CD4-positive, alpha-beta T cell (primary cell): ENCODE results near the gene EXOG. TPM values are rescaled to one million over a fixed set of nuclear protein-coding genes. Genes with fewer than 3 reads are reported as not detected.

Experiments
- ATAC-seq: fragments of 200-7000 bp; cut with Tn5 transposase; one replicate; pipeline ENCODE4 v1.10.0; 2022; ENCODE audit warnings: mild to moderate bottlenecking; ENCODE audit not compliant: poor library complexity
- CTCF ChIA-PET: fragments of 350-600 bp; sonication (Branson Sonifier 250); formaldehyde crosslinking; loops from one replicate; lab custom pipeline; 2021; ENCODE audit warnings: antibody characterized with exemption, inconsistent platforms; lab: Charles Lee
- POLR2A ChIA-PET: fragments of 350-600 bp; sonication (Branson Sonifier 250); formaldehyde crosslinking; loops from one replicate; lab custom pipeline; 2021; ENCODE audit warnings: antibody characterized with exemption, inconsistent platforms; lab: Charles Lee
- DNase-seq, 14 experiments: peaks; one replicate each; pipeline ENCODE4 v3.0.0-alpha.2; 2013 to 2020; ENCODE audit warnings: mixed read lengths in 2 of 14
- H3K27ac ChIP-seq, 2 donors: one replicate each; pipeline versions ENCODE4 v1.5.1 to v1.7.0; 2013; ENCODE audit warnings: low read length in 2 of 2, low read depth in 1 of 2, mild to moderate bottlenecking in 1 of 2
- H3K27me3 ChIP-seq, 2 experiments: 1 replicate in 1 of 2; 2 replicates in 1 of 2; pipeline versions ENCODE4 v1.6.1 to v1.7.0; 2013; ENCODE audit warnings: low read length in 2 of 2, control low read depth in 1 of 2, mild to moderate bottlenecking in 1 of 2, moderate library complexity in 1 of 2; ENCODE audit not compliant: insufficient read depth in 2 of 2, control insufficient read depth in 1 of 2
- H3K36me3 ChIP-seq: one replicate; pipeline ENCODE4 v1.6.1; 2013; ENCODE audit warnings: low read length, control low read depth; ENCODE audit not compliant: insufficient read depth
- H3K4me1 ChIP-seq: one replicate; pipeline ENCODE4 v1.6.1; 2013; ENCODE audit warnings: low read length, control low read depth; ENCODE audit not compliant: insufficient read depth
- H3K4me3 ChIP-seq: one replicate; pipeline ENCODE4 v1.5.1; 2013; ENCODE audit warnings: mild to moderate bottlenecking, low read length, moderate library complexity
- H3K9me3 ChIP-seq, 2 experiments: 1 replicate in 1 of 2; 2 replicates in 1 of 2; pipeline versions ENCODE4 v1.6.1 to v1.7.0; 2013; ENCODE audit warnings: low read length in 2 of 2, mild to moderate bottlenecking in 2 of 2, control low read depth in 1 of 2, moderate library complexity in 1 of 2; ENCODE audit not compliant: control insufficient read depth in 1 of 2, insufficient read depth in 1 of 2
- H3K27ac Mint-ChIP-seq: one replicate; pipeline ENCODE4 v1.8.0; 2020; ENCODE audit warnings: mixed read lengths
- H3K27me3 Mint-ChIP-seq: one replicate; pipeline ENCODE4 v1.8.0; 2021; ENCODE audit warnings: mixed read lengths
- H3K36me3 Mint-ChIP-seq: one replicate; pipeline ENCODE4 v1.8.0; 2021; ENCODE audit warnings: low read depth, mixed read lengths
- H3K4me1 Mint-ChIP-seq: one replicate; pipeline ENCODE4 v1.8.0; 2021; ENCODE audit warnings: low read depth, mixed read lengths
- H3K4me3 Mint-ChIP-seq: one replicate; pipeline ENCODE4 v1.8.0; 2020; ENCODE audit warnings: mild to moderate bottlenecking, mixed read lengths
- H3K9me3 Mint-ChIP-seq: one replicate; pipeline ENCODE4 v1.8.0; 2020; ENCODE audit warnings: mixed read lengths
- CTCF ChIP-seq: fragments of 200-600 bp; IDR thresholded peaks from one replicate; pipeline ENCODE4 v1.8.0; 2022; ENCODE audit warnings: antibody characterized with exemption, mild to moderate bottlenecking
- intact Hi-C, 2 experiments: fragments of 100-400 bp; cut with DNase I in 1 of 2; cut with micrococcal nuclease in 1 of 2; formaldehyde crosslinking; loops; one replicate each; pipeline versions ENCODE4 v1.15.1 to v1.9.0; 2023 to 2025; cut with DNase I, micrococcal nuclease
- total RNA-seq, 174 experiments: library from RNA in 2 of 174; stranded (reverse) in 2 of 174; gene quantifications; one replicate each; pipeline ENCODE4 v1.2.3 and lab custom pipeline; 2021 to 2026

Gene EXOG
- total RNA-seq, 2 experiments from 2014 or later, result 13.7 to 16.0 TPM

- Histone ChIP-seq H3K9me3 (peaks cover 0 to 14% of the 10 kb centered on the region in 2 experiments), H3K27ac (no peak overlapping the region), H3K27me3 (peaks cover 0 to 3% of the 10 kb centered on the region in 2 experiments), H3K36me3 (no peaks in the 10 kb centered on the region), H3K4me1 (no peaks in the 10 kb centered on the region), H3K4me3 (no peak overlapping the region)
- Mint-ChIP-seq H3K27me3 (no peaks in the 10 kb centered on the region), H3K36me3 (no peaks in the 10 kb centered on the region), H3K9me3 (no peaks in the 10 kb centered on the region), H3K4me1 (no peaks in the 10 kb centered on the region), H3K4me3 (no peak overlapping the region), H3K27ac (no peak overlapping the region)
- ATAC-seq (no peak), DNase-seq (no peak)
- intact Hi-C loops, result no loop called here
- POLR2A ChIA-PET, result interaction anchor here (0.6 kb wide), 1 partner anchor 16 kb away, joined by 3 read pairs; no protein-coding TSS in a partner anchor
- CTCF ChIA-PET, result no interaction called here
- TF ChIP-seq CTCF, result no peak
Measured at GRCh38 chr3:38573111-38573510, 77.0 kb downstream of the EXOG start.

GRCh38 chr3:38573556-38573955, 77.4 kb downstream of the EXOG start:
- intact Hi-C loops, result no loop called here
- Mint-ChIP-seq H3K4me1 (no peaks in the 10 kb centered on the region), H3K27me3 (no peaks in the 10 kb centered on the region), H3K9me3 (no peaks in the 10 kb centered on the region), H3K4me3 (no peak overlapping the region), H3K36me3 (no peaks in the 10 kb centered on the region), H3K27ac (no peak overlapping the region)
- ChIA-PET POLR2A (no interaction called here), CTCF (no interaction called here)
- no peak for TF ChIP-seq CTCF
- Histone ChIP-seq H3K9me3 (peaks cover 0 to 14% of the 10 kb centered on the region in 2 experiments), H3K27ac (no peak overlapping the region), H3K27me3 (peaks cover 0 to 3% of the 10 kb centered on the region in 2 experiments), H3K4me3 (no peak overlapping the region), H3K4me1 (no peaks in the 10 kb centered on the region), H3K36me3 (no peaks in the 10 kb centered on the region)
- DNase-seq, result no peak
- no peak for ATAC-seq

- H3K27me3 ChIP-seq, result peaks cover 0 to 3% of the 10 kb centered on the region in 2 experiments
- DNase-seq (no peak), ATAC-seq (no peak)
- no peaks in the 10 kb centered on the region for H3K36me3 ChIP-seq
- CTCF ChIA-PET, result no interaction called here
- H3K27ac ChIP-seq, result no peak overlapping the region
- no peak overlapping the region for H3K4me3 Mint-ChIP-seq
- POLR2A ChIA-PET, result no interaction called here
- H3K4me1 ChIP-seq, result no peaks in the 10 kb centered on the region
- intact Hi-C loops, result no loop called here
- H3K4me3 ChIP-seq, result no peak overlapping the region
- no peaks in the 10 kb centered on the region for H3K27me3 Mint-ChIP-seq
- H3K27ac Mint-ChIP-seq, result no peak overlapping the region
- H3K4me1 Mint-ChIP-seq, result no peaks in the 10 kb centered on the region
- H3K36me3 Mint-ChIP-seq, result no peaks in the 10 kb centered on the region
- peaks cover 0 to 14% of the 10 kb centered on the region in 2 experiments for H3K9me3 ChIP-seq
- no peaks in the 10 kb centered on the region for H3K9me3 Mint-ChIP-seq
- no peak for TF ChIP-seq CTCF
Measured at GRCh38 chr3:38574411-38575278, 78.5 kb downstream of the EXOG start.
